ENCODE data around the gene SCRT2.

GRCh38 chr20:658202-658601 is 17.4 kb downstream of the SCRT2 start:
- TF ChIP-seq CTCF (IDR thresholded peaks at IDR 0.05; ENCODE audit: low read depth, low read length, poor library complexity, severe bottlenecking) (no peak), EZH2phosphoT487 (IDR thresholded peaks at IDR 0.05; ENCODE audit: borderline replicate concordance, low read length) (no peak)
